Measurements from ENCODE around the gene KCTD1. TPM values are rescaled to one million over a fixed set of nuclear protein-coding genes. Genes with fewer than 3 reads are reported as not detected.

KCTD1 gene
- total and polyA plus RNA-seq, 2 donors from 2014 or later, result 48.5 to 83.7 TPM

- no peak overlapping the region for H3K4me3 ChIP-seq (ENCODE audit: low read length in 3 of 3)
- no peak for TF ChIP-seq CTCF (IDR thresholded peaks at IDR 0.05; ENCODE audit: borderline replicate concordance, extremely low read depth, insufficient read depth)
- H3K9me3 ChIP-seq (ENCODE audit: control insufficient read depth in 2 of 3, insufficient read depth in 1 of 3, low read length in 3 of 3), result no peaks in the 10 kb centered on the region
- no peak overlapping the region for H3K27ac ChIP-seq (ENCODE audit: low read depth in 2 of 2, low read length in 2 of 2)
- intact Hi-C loops (cut with DNase I), result no loop called here
- H3K9ac ChIP-seq (ENCODE audit: low read length in 3 of 3), result no peak overlapping the region
- H3K36me3 ChIP-seq (ENCODE audit: control insufficient read depth in 2 of 3, insufficient read depth in 3 of 3, low read length in 3 of 3), result no peaks in the 10 kb centered on the region
- no peaks in the 10 kb centered on the region for H3K27me3 ChIP-seq (ENCODE audit: control insufficient read depth, insufficient read depth, low read length)
- no peaks in the 10 kb centered on the region for H3K4me1 ChIP-seq (ENCODE audit: control insufficient read depth in 2 of 3, insufficient read depth in 2 of 3, low read depth in 1 of 3, low read length in 3 of 3)
- FAIRE-seq (no peak), DNase-seq (no peak)
Measured at GRCh38 chr18:26532367-26533340, 15.7 kb downstream of the KCTD1 start.

- H3K27ac ChIP-seq (ENCODE audit: low read depth in 2 of 2, low read length in 2 of 2), result no peak overlapping the region
- DNase-seq (no peak), FAIRE-seq (no peak)
- no peaks in the 10 kb centered on the region for H3K9me3 ChIP-seq (ENCODE audit: control insufficient read depth in 2 of 3, insufficient read depth in 1 of 3, low read length in 3 of 3)
- H3K4me1 ChIP-seq (ENCODE audit: control insufficient read depth in 2 of 3, insufficient read depth in 2 of 3, low read depth in 1 of 3, low read length in 3 of 3), result peaks cover 0 to 4% (median 0%) of the 10 kb centered on the region in 3 donors
- no peaks in the 10 kb centered on the region for H3K27me3 ChIP-seq (ENCODE audit: control insufficient read depth, insufficient read depth, low read length)
- no peaks in the 10 kb centered on the region for H3K36me3 ChIP-seq (ENCODE audit: control insufficient read depth in 2 of 3, insufficient read depth in 3 of 3, low read length in 3 of 3)
- no peak overlapping the region for H3K4me3 ChIP-seq (ENCODE audit: low read length in 3 of 3)
- H3K9ac ChIP-seq (ENCODE audit: low read length in 3 of 3), result no peak overlapping the region
- no peak for TF ChIP-seq CTCF (IDR thresholded peaks at IDR 0.05; ENCODE audit: borderline replicate concordance, extremely low read depth, insufficient read depth)
- intact Hi-C loops (cut with DNase I), result no loop called here
Measured at GRCh38 chr18:26531605-26532298, 16.6 kb downstream of the KCTD1 start.

GRCh38 chr18:26526966-26527234, 21.5 kb downstream of the KCTD1 start:
- FAIRE-seq (no peak), DNase-seq (no peak)
- Histone ChIP-seq H3K27ac (ENCODE audit: low read depth in 2 of 2, low read length in 2 of 2) (no peak overlapping the region), H3K9me3 (ENCODE audit: control insufficient read depth in 2 of 3, insufficient read depth in 1 of 3, low read length in 3 of 3) (no peaks in the 10 kb centered on the region), H3K36me3 (ENCODE audit: control insufficient read depth in 2 of 3, insufficient read depth in 3 of 3, low read length in 3 of 3) (no peaks in the 10 kb centered on the region), H3K4me3 (ENCODE audit: low read length in 3 of 3) (no peak overlapping the region), H3K9ac (ENCODE audit: low read length in 3 of 3) (no peak overlapping the region), H3K27me3 (ENCODE audit: control insufficient read depth, insufficient read depth, low read length) (no peaks in the 10 kb centered on the region), H3K4me1 (ENCODE audit: control insufficient read depth in 2 of 3, insufficient read depth in 2 of 3, low read depth in 1 of 3, low read length in 3 of 3) (peaks cover 0 to 4% (median 0%) of the 10 kb centered on the region in 3 donors)
- no peak for TF ChIP-seq CTCF (IDR thresholded peaks at IDR 0.05; ENCODE audit: borderline replicate concordance, extremely low read depth, insufficient read depth)
- intact Hi-C loops (cut with DNase I), result no loop called here

All from kidney (tissue), 14 donors.